Stimulated activated CD4-positive, alpha-beta T cell treated with anti-CD3 and anti-CD28 coated beads, Interleukin-15, amount 100 ng/mL, for 1 hour (primary cell): ENCODE results near the gene AGO4.
A peak's percentile ranks its signal among the peaks of the same experiment; 100 is the strongest.
"Not testable (repeated sequence)": the region's sequence is repeated elsewhere in the genome, so short reads cannot be mapped to it uniquely, and the experiment has no call there.

Experiments
- DNase-seq, 2 donors: peaks; one replicate each; pipeline ENCODE4 v3.0.0-alpha.2; 2020; ENCODE audit warnings: low read depth in 1 of 2, low spot score in 1 of 2

The AGO4 gene

GRCh38 chr1:35863881-35864625 is 56.2 kb downstream of the AGO4 start:
- DNase-seq, result no peak

- no peak for DNase-seq
These were observed 57.0 kb downstream of the AGO4 start for GRCh38 chr1:35864813-35865212.

- DNase-seq, result no peak
These were observed 59.2 kb downstream of the AGO4 start for GRCh38 chr1:35866991-35867390.

- not testable (repeated sequence) for DNase-seq
These were observed 61.6 kb downstream of the AGO4 start for GRCh38 chr1:35869245-35869950.

GRCh38 chr1:35870651-35871309 is 63.0 kb downstream of the AGO4 start:
- DNase-seq, result no peak

GRCh38 chr1:35873243-35873750 is 65.5 kb downstream of the AGO4 start:
- DNase-seq, result no peak

GRCh38 chr1:35874115-35874514 is 66.3 kb downstream of the AGO4 start:
- not testable (repeated sequence) for DNase-seq

GRCh38 chr1:35876988-35877387 is 69.2 kb downstream of the AGO4 start:
- DNase-seq, result no peak

GRCh38 chr1:35881850-35882273 is 74.0 kb downstream of the AGO4 start:
- DNase-seq, result no peak

GRCh38 chr1:35882586-35882944 is 74.7 kb downstream of the AGO4 start:
- DNase-seq, result no peak

GRCh38 chr1:35882945-35883634 is 75.3 kb downstream of the AGO4 start, which contains the start of gene AGO1:
TSS of gene AGO1 (plus strand) at chr1:35883209. CDS start at chr1:35883422, 213 bp downstream.
- peak; percentile 96 to 98 for DNase-seq

GRCh38 chr1:35883635-35884101 is 75.9 kb downstream of the AGO4 start:
- DNase-seq, result peak in 1 of 2 donors; percentile 36

- DNase-seq, result no peak
These were observed 77.1 kb downstream of the AGO4 start for GRCh38 chr1:35884934-35885333.

- DNase-seq, result no peak
These were observed 78.2 kb downstream of the AGO4 start for GRCh38 chr1:35885961-35886558.

GRCh38 chr1:35886577-35887431 is 79.0 kb downstream of the AGO4 start:
- DNase-seq, result no peak

- DNase-seq, result no peak
These were observed 79.7 kb downstream of the AGO4 start for GRCh38 chr1:35887508-35887907.

- no peak for DNase-seq
These were observed 80.4 kb downstream of the AGO4 start for GRCh38 chr1:35888255-35888654.

GRCh38 chr1:35888981-35889380 is 81.2 kb downstream of the AGO4 start:
- DNase-seq, result not testable (repeated sequence)

GRCh38 chr1:35893051-35893879 is 85.4 kb downstream of the AGO4 start:
- no peak for DNase-seq
